HG02938 (cell line): ENCODE results near the gene TRIM33.
"Not testable (repeated sequence)": the region's sequence is repeated elsewhere in the genome, so short reads cannot be mapped to it uniquely, and the experiment has no call there.

ENCODE experiments used
- ATAC-seq: cut with Tn5 transposase; IDR thresholded peaks from one replicate; pipeline ENCODE4 v1.9.1; 2021; ENCODE audit warnings: mild to moderate bottlenecking, moderate library complexity; ENCODE audit not compliant: unreplicated experiment

TRIM33 gene

GRCh38 chr1:114468710-114469468 is 42.1 kb downstream of the TRIM33 start:
- ATAC-seq = no peak

DNA sequence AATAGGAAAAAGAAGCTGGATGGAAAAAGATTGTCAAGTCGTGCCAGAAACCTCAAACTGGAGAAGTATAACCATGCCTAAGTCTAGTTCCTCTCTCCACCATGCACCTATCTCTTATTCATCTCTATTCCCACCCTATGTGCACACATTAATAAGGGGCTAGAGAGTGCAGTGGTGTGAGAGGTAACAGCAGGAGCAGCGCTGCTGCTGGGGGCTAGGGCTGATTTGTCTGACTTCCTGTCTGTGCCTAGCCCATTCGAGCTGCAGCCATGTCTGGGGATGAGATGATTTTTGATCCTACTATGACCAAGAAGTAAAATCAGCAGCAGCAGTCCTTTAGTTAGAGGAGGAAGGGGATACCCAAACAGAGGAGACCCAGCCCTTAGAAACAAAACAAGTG is 43.0 kb downstream of the TRIM33 start:
- no peak for ATAC-seq

GRCh38 chr1:114467491-114467890 is 43.5 kb downstream of the TRIM33 start:
- peak; percentile 60 for ATAC-seq

GRCh38 chr1:114466334-114467014 is 44.5 kb downstream of the TRIM33 start:
- ATAC-seq = no peak

- ATAC-seq = no peak
Measured at GRCh38 chr1:114462963-114463362, 48.0 kb downstream of the TRIM33 start.

- ATAC-seq = no peak
Measured at GRCh38 chr1:114462341-114462740, 48.7 kb downstream of the TRIM33 start.

DNA sequence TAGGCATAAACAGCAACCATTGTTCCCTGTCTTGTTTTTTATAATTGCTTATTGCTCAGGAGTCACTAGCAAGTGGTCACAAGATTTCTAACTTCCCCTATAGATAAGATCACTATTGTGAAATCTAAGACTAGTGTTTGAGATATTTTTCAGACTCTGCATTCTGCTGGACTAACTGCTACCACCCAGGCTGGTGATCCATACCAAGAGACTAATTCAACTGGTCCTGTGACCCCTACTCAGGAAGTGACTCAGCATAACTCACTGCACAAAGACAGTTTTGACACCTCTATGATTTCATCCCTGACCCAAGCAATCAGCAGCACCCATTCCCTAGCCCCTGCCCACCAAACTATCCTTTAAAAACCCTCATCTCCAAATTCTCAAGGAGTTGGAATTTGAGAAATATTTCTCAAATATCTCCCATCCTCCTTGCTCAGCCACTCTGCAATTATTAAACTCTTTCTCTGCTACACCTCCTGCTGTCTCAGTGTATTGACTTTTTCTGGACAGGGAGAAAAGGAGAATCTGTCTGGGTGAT is 52.7 kb downstream of the TRIM33 start:
- ATAC-seq = no peak

DNA sequence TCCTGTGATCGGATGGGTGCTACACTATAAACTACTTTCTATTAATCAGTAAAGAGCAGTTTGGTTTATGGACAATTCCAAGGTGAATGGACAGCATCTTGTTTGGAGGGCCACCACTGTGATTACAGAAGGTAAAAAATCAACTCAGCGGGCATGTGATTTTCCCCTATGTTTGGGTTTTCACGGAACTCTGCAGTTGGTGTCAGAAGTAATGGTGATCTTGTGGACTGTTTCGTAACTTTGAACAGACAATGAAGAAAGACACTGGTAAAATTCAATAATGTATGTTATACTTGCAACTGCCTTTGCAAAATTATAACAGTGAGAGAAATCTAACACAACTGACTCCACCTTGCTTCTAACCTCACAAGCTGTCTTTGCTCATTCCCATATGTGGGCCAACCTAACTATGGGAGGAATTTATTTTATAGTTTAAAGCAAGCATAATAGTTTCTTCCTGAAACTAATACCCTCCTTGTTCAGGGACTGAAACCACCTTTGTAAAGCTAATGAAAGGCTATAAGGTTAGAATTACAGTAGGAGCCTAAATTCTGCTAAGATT is 53.2 kb downstream of the TRIM33 start:
- no peak for ATAC-seq

DNA sequence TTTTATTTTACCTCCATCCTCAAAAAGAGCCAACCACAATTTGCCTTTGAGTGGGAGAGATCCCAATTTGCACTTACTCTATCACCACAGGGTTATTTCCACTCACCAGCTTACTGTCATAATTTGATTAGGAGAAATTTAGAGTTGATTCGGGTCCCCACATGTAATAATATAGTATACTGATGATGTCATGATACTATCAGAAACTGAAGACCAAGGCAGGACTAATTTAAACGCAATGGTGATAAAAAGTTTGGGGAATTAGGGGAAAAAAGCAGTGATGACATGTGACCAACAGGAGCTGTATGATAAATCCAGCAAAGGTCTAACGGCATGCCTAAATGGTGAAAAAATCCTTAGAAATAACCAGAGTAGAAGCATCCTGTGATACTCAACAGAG is 54.4 kb downstream of the TRIM33 start:
- no peak for ATAC-seq

GRCh38 chr1:114455102-114455785 is 55.8 kb downstream of the TRIM33 start:
- no peak for ATAC-seq

- ATAC-seq = no peak
Measured at GRCh38 chr1:114454539-114454938, 56.5 kb downstream of the TRIM33 start.

- ATAC-seq = no peak
Measured at GRCh38 chr1:114453361-114453784, 57.6 kb downstream of the TRIM33 start.

DNA sequence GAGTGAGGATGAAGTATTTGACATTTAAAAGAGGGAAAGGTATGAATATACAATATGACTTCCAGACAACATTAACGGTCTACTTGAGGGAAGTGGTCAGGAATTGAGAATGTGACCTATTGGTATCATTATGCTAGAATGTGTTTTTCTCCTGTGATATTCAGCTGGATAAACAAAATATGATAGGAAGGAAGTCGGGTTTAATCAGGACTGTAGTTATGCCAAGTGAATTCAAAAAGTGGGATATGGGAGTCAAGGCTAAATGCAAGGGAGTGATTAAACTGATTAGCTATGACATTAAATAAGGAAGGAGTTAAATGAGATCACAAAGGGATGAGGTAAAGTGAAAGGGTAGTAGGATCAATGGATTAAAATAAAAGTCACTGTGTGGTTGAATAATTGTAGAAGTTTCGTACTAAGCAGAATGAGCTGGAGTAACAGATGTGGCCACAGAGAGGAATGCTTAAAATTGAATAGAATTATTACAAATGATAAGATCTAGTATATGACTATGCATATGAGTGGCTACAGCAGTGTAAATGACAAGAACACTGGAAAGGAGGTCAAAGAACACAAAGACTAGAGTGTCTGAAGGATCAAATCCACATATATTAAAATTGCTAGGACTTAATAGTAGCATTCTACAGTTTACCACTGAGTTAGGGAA is 62.5 kb downstream of the TRIM33 start:
- no peak for ATAC-seq

DNA sequence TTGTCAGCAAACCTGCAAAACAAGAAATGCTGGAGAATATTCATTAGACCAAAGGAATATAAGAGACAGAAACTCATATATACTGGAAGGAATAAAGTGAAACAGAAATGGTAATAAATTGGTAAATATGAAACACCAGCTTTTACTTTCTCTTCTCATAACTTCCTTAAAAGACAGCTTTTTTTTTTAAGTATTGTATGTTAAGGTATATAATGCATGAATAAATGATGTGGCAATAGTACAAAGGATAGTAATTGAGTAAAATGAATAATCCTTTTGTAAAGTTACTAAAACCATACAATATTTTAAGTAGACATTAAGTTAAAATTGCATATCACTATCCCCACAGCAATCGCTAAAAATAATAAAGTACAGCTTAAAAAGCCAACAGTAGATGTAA is 64.8 kb downstream of the TRIM33 start:
- no peak for ATAC-seq

DNA sequence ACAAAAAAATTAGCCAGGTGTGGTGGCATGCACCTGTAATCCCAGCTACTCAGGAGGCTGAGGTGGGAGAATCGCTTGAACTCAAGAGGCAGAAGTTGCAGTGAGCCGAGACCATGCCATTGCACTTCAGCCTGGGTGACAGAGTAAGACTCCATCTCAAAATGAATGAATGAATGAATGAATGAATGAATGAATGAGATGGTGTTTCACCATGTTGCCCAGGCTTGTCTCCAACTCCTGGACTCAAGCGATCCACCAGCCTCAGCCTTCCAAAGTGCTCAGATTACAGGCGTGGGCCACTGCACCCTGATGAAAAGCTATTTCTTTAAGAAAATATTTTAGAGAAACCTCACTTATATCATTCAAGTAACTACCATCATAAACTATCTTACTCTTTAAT is 67.8 kb downstream of the TRIM33 start:
- not testable (repeated sequence) for ATAC-seq

DNA sequence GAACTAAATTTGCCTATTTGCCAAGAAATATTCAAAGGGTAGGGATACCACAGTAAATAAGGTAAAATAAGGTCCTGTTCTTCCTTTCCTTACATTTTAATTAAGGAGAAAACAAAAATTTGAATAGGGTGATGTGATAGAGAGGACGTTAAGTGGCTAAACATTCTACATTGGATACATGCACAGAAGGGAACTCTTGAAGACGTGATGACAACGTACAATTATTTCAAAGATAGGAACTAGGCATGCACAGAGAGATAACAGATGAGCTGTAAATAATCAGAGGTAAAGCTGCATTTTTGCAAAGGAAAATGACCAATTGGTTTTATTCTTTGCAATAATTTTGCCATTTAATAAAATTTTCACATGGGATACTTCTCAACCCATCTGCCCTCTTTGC is 69.7 kb downstream of the TRIM33 start:
- ATAC-seq = no peak

- ATAC-seq = no peak
Measured at GRCh38 chr1:114439369-114439768, 71.6 kb downstream of the TRIM33 start.

DNA sequence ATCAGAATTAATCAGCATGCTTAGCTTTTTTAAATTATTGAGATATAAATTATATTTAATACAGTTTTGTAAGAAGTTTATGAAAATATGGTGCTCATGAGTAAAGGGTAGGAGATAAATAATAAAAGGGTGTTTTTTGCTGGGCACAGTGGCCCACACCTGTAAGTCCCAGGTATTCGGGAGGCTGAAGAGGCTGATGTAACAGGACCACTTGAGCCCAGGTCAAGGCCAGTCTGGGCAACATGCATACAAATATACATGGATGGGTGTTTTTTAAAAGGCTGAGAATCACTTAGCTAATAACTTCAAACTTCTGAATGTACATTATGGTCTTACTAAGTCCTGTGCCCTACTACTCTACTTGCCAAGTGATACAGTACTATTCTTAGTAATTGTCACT is 73.2 kb downstream of the TRIM33 start:
- no peak for ATAC-seq

GRCh38 chr1:114436799-114437198 is 74.2 kb downstream of the TRIM33 start:
- no peak for ATAC-seq

DNA sequence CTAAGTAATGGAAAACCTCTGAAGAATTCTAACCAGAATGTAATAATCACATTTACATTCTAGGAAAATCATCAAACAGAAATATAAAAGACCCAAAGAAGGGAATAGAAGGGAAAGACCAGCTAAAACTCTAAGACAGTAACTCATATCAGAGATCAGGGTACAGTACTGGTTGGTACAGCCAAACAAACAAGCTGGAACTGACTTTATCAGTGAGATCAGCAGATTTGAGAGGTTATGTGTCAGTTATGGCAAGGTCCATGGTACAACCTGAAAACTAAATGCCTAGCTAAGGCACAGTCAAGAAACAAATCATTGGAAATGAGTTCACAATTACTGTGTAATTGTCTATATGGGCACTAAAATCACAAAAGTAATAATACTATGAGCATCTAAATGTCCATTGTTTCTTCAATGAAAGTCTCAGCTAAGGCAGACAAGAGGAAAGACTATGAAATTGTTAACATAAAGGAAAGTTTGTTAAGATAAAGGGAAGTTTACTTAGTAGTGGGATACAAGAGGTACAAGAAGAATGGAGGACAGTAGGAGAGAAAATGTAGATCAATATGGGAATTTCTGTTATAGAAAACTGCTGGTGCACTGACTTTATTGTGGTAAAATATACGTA is 75.8 kb downstream of the TRIM33 start:
- no peak for ATAC-seq
